B cell (primary cell): ENCODE results near the gene GPR62. TPM values are rescaled to one million over a fixed set of nuclear protein-coding genes. Genes with fewer than 3 reads are reported as not detected.

Experiments used
- ATAC-seq: fragments of 200-7000 bp; cut with Tn5 transposase; one replicate; pipeline ENCODE4 v1.10.0; 2021; ENCODE audit warnings: low read depth, mild to moderate bottlenecking, moderate number of reproducible peaks, moderate library complexity
- CTCF ChIA-PET: fragments of 350-600 bp; sonication (Branson Sonifier 250); formaldehyde crosslinking; loops from one replicate; lab custom pipeline; 2021; ENCODE audit warnings: antibody characterized with exemption, inconsistent platforms; lab: Charles Lee
- POLR2A ChIA-PET: fragments of 350-600 bp; sonication (Branson Sonifier 250); formaldehyde crosslinking; loops from one replicate; lab custom pipeline; 2021; ENCODE audit warnings: antibody characterized with exemption; lab: Charles Lee
- DNase-seq: peaks from one replicate; pipeline ENCODE4 v3.0.0; 2013
- H2AFZ ChIP-seq: 2 replicates; pipeline ENCODE4 v1.6.1; 2012; ENCODE audit warnings: mild to moderate bottlenecking, low read depth, low read length; ENCODE audit not compliant: insufficient read depth, poor library complexity, severe bottlenecking
- H3K27ac ChIP-seq, 2 donors: 1 replicate in 1 of 2; 2 replicates in 1 of 2; pipeline ENCODE4 v1.5.1; 2012 to 2013; ENCODE audit warnings: low read length in 2 of 2, mild to moderate bottlenecking in 2 of 2, moderate library complexity in 1 of 2
- H3K27me3 ChIP-seq, 4 experiments: fragments of 200-600 bp in 1 of 4; sonication (generic) in 1 of 4; replicated peaks in 1 of 4; 1 replicate in 2 of 4; 2 replicates in 2 of 4; pipeline versions ENCODE4 v1.6.1 to v1.7.0; 2013 to 2016; ENCODE audit warnings: low read length in 3 of 4, mild to moderate bottlenecking in 2 of 4, mixed read lengths in 1 of 4, moderate library complexity in 1 of 4; ENCODE audit not compliant: insufficient read depth in 4 of 4, control insufficient read depth in 3 of 4; ENCODE audit errors: control extremely low read depth in 1 of 4
- H3K36me3 ChIP-seq, 2 experiments: replicated peaks in 1 of 2; 1 replicate in 1 of 2; 2 replicates in 1 of 2; pipeline versions ENCODE4 v1.6.1 to v1.7.1; 2013; ENCODE audit warnings: low read length in 1 of 2; ENCODE audit not compliant: insufficient read depth in 2 of 2, control insufficient read depth in 1 of 2; ENCODE audit errors: control extremely low read depth in 1 of 2, extremely low read depth in 1 of 2
- H3K4me1 ChIP-seq, 2 donors: fragments of 200-600 bp in 1 of 2; sonication (generic) in 1 of 2; 1 replicate in 1 of 2; 2 replicates in 1 of 2; pipeline versions ENCODE4 v1.5.1 to v1.6.1; 2013 to 2017; ENCODE audit warnings: low read length in 2 of 2; ENCODE audit not compliant: control insufficient read depth in 2 of 2, insufficient read depth in 2 of 2
- H3K4me2 ChIP-seq: replicated peaks from 2 replicates; pipeline ENCODE3; 2012; ENCODE audit warnings: mild to moderate bottlenecking, low read depth, low read length; ENCODE audit not compliant: poor library complexity, severe bottlenecking
- H3K4me3 ChIP-seq, 5 experiments: fragments of 200-600 bp in 1 of 5; sonication (generic) in 1 of 5; 1 replicate in 3 of 5; 2 replicates in 2 of 5; pipeline versions ENCODE4 v1.5.1 to v1.7.0; 2011 to 2016; ENCODE audit warnings: low read length in 4 of 5, mild to moderate bottlenecking in 4 of 5, low read depth in 2 of 5, control low read depth in 1 of 5, moderate library complexity in 1 of 5; ENCODE audit not compliant: insufficient read depth in 1 of 5; ENCODE audit errors: control extremely low read depth in 1 of 5, extremely low read depth in 1 of 5
- H3K79me2 ChIP-seq: fragments of 200-600 bp; sonication (generic); one replicate; pipeline ENCODE4 v1.6.0; 2016; ENCODE audit warnings: low read length; ENCODE audit not compliant: control insufficient read depth, insufficient read depth
- H3K9ac ChIP-seq: fragments of 200-600 bp; sonication (generic); 2 replicates; pipeline ENCODE4 v1.6.1; 2017; ENCODE audit warnings: mild to moderate bottlenecking, low read length, moderate library complexity
- H3K9me3 ChIP-seq, 3 donors: one replicate each; pipeline versions ENCODE4 v1.6.1 to v1.7.1; 2013; ENCODE audit warnings: low read length in 2 of 3; ENCODE audit not compliant: control insufficient read depth in 2 of 3, insufficient read depth in 1 of 3; ENCODE audit errors: control extremely low read depth in 1 of 3
- H4K20me1 ChIP-seq: 2 replicates; pipeline ENCODE4 v1.6.0; 2012; ENCODE audit warnings: mild to moderate bottlenecking, low read length; ENCODE audit not compliant: insufficient read depth, control insufficient read depth, poor library complexity, severe bottlenecking
- H3K27ac Mint-ChIP-seq: one replicate; pipeline ENCODE4 v1.8.0; 2021; ENCODE audit warnings: mixed read lengths
- H3K27me3 Mint-ChIP-seq: one replicate; pipeline ENCODE4 v1.8.0; 2021; ENCODE audit warnings: mixed read lengths
- H3K4me1 Mint-ChIP-seq: one replicate; pipeline ENCODE4 v1.8.0; 2021; ENCODE audit warnings: mixed read lengths
- H3K4me3 Mint-ChIP-seq: one replicate; pipeline ENCODE4 v1.8.0; 2021; ENCODE audit warnings: mixed read lengths
- H3K9me3 Mint-ChIP-seq: one replicate; pipeline ENCODE4 v1.8.0; 2022; ENCODE audit warnings: mixed read lengths; ENCODE audit not compliant: insufficient read depth
- EZH2 ChIP-seq: IDR thresholded peaks from 2 replicates; pipeline ENCODE4 v1.6.1; 2012; ENCODE audit warnings: borderline replicate concordance, low read depth, mild to moderate bottlenecking, moderate library complexity, low read length; ENCODE audit not compliant: insufficient read depth, poor library complexity, severe bottlenecking
- WGBS: methylation state at CpG from one replicate; pipeline ENCODE4 v1.1.5; 2013; ENCODE audit warnings: missing lambda C conversion rate; ENCODE audit not compliant: insufficient coverage; 5-methylcytosine and 5-hydroxymethylcytosine counted together
- intact Hi-C: fragments of 100-400 bp; cut with micrococcal nuclease; formaldehyde crosslinking; loops from one replicate; pipeline ENCODE4 v1.10.0; 2022
- polyA plus RNA-seq: library from polyadenylated mRNA; depleted of rRNA; stranded (reverse); fragments of >200 nt; gene quantifications from 2 replicates; pipeline ENCODE4 v1.2.3, GENCODE V29; 2012
- total RNA-seq, 2 donors: library from RNA; stranded (reverse); fragments of 120-200 nt in 1 of 2; gene quantifications; 1 replicate in 1 of 2; 2 replicates in 1 of 2; pipeline versions ENCODE4 v1.2.3 to v1.2.4, GENCODE V29; 2013 to 2022
- TF ChIP-seq, protein P1 (sequence below): fragments of 200-600 bp; IDR thresholded peaks from one replicate; pipeline ENCODE4 v1.8.0; 2022; ENCODE audit warnings: antibody characterized with exemption, mild to moderate bottlenecking

GPR62 gene
- total and polyA plus RNA-seq, 2 donors (not counting 1 experiment from before 2014, with no cell fraction given), result not detected

DNA sequence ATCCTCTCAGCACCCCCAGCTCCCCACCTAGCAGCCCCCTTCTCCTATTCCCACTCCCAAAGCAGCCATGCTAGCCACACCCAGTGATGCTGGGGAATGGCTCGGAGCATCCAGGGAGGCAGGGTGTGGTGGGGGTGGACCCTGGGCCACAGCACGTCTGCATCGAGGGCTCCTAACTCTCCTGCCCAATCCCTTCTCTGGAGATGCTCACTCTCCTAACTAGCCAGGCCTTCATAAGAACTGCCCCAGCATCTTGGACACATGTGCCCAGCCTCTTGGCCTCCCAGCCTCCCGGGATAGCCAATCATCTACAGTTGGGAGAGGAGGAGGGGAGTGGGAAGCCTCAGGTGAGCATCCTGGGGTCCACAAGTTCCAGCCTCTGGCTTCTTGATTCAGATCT, 9.3 kb downstream of the GPR62 start:
- H3K27me3 Mint-ChIP-seq, result no peaks in the 10 kb centered on the region
- no peaks in the 10 kb centered on the region for H3K9me3 Mint-ChIP-seq
- Histone ChIP-seq H3K27me3 (no peaks in the 10 kb centered on the region), H3K9me3 (no peaks in the 10 kb centered on the region), H3K4me2 (no peak overlapping the region), H3K36me3 (no peaks in the 10 kb centered on the region), H2AFZ (no peak overlapping the region), H4K20me1 (no peaks in the 10 kb centered on the region), H3K9ac (no peak overlapping the region), H3K4me1 (peaks cover 6 to 20% of the 10 kb centered on the region in 2 donors), H3K79me2 (peaks cover 4% of the 10 kb centered on the region), H3K4me3 (no peak overlapping the region), H3K27ac (no peak overlapping the region)
- POLR2A ChIA-PET, result no interaction called here
- WGBS, result 100% methylated on average over 2 of the region's 4 CpGs
- peaks cover 19% of the 10 kb centered on the region for H3K4me1 Mint-ChIP-seq
- H3K4me3 Mint-ChIP-seq, result no peak overlapping the region
- ATAC-seq (no peak), DNase-seq (no peak)
- H3K27ac Mint-ChIP-seq, result no peak overlapping the region
- CTCF ChIA-PET, result interaction anchor here (2.1 kb wide), 1 partner anchor 9 kb away, joined by 8 read pairs; the partner anchor contains the start of gene ABHD14B
- intact Hi-C loops, result no loop called here
- no peak for TF ChIP-seq EZH2
- TF ChIP-seq, protein P1, sequence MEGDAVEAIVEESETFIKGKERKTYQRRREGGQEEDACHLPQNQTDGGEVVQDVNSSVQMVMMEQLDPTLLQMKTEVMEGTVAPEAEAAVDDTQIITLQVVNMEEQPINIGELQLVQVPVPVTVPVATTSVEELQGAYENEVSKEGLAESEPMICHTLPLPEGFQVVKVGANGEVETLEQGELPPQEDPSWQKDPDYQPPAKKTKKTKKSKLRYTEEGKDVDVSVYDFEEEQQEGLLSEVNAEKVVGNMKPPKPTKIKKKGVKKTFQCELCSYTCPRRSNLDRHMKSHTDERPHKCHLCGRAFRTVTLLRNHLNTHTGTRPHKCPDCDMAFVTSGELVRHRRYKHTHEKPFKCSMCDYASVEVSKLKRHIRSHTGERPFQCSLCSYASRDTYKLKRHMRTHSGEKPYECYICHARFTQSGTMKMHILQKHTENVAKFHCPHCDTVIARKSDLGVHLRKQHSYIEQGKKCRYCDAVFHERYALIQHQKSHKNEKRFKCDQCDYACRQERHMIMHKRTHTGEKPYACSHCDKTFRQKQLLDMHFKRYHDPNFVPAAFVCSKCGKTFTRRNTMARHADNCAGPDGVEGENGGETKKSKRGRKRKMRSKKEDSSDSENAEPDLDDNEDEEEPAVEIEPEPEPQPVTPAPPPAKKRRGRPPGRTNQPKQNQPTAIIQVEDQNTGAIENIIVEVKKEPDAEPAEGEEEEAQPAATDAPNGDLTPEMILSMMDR, result no peak

DNA sequence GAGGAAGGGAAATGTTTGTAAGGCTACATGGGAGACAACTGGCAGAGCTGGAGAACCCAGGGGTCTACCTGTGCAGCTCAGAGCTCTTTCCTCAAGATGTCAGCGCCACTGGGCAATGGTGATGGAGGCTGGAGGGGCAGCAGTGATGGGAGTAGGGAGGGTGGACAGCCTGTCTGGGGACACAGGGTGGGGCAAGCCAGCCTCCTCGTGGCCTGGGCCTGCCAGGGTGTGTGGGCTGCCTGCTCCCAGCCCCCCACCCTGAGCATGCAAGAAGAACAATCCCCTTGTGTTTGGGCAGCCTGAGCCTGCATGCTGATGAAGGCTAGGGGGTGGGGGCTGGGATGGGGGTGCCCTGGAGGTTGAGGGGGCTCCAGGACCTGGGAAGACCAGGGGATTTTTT, 10.8 kb downstream of the GPR62 start:
- Histone ChIP-seq H3K9me3 (no peaks in the 10 kb centered on the region), H4K20me1 (no peaks in the 10 kb centered on the region), H3K79me2 (peaks cover 4% of the 10 kb centered on the region), H2AFZ (no peak overlapping the region), H3K27me3 (no peaks in the 10 kb centered on the region), H3K4me1 (peaks cover 6 to 20% of the 10 kb centered on the region in 2 donors), H3K9ac (no peak overlapping the region), H3K4me2 (peak overlapping the region; percentile 99), H3K36me3 (no peaks in the 10 kb centered on the region), H3K4me3 (no peak overlapping the region), H3K27ac (no peak overlapping the region)
- ChIA-PET POLR2A (no interaction called here), CTCF (interaction anchor here (0.6 to 2.1 kb wide), 2 partner anchors 8 to 16 kb away, joined by 3 to 8 read pairs; partner anchors contain the start of gene ABHD14B)
- WGBS, result 100% methylated on average over 1 of the region's 2 CpGs
- intact Hi-C loops, result no loop called here
- no peak overlapping the region for H3K27ac Mint-ChIP-seq
- TF ChIP-seq EZH2, result no peak
- TF ChIP-seq, protein P1, result no peak
- no peaks in the 10 kb centered on the region for H3K27me3 Mint-ChIP-seq
- peak overlapping the region; percentile 87 for H3K4me3 Mint-ChIP-seq
- H3K4me1 Mint-ChIP-seq, result peaks cover 21% of the 10 kb centered on the region
- ATAC-seq (no peak), DNase-seq (no peak)
- H3K9me3 Mint-ChIP-seq, result no peaks in the 10 kb centered on the region
